ENCODE data around the gene CNTF.

The CNTF gene

DNA sequence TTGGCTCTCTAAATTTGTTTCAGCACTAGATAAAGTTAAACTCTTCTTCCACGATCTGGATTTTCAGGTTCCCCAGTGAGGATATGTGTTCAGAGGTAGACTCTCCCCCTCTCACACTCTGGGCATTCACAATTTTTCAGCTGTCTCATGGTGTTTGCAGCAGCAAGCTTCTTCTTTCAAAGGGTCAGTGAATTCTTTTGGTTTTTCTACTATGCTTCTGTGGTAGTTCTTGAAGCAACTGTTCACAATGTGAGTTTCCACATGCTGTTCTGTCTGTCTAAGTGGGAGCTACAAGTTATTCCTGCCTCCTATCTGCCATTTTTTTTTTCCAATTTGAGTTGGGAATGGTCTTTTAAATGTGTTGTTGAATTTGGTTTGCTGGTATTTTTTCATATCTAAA lies 25.4 kb downstream of the CNTF start:
- DNase-seq = no peak

DNA sequence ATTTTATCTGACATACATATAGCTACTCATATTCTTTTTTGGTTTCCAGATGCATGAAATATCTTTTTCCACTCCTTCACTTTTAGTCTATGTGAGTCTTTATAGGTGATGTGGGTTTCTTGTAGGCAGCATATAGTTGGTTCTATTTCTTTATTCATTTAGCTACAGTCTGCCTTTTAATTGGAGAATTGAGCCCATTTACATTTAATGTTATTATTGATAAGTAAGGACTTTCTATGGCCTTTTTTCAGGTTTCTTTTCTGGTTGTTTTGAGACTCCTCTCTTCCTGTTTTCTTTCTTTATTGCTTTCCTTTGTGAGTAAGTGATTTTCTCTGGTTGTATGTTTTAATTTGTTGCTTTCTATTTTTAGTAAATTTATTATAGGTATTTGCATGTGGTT lies 27.2 kb downstream of the CNTF start:
- no peak for DNase-seq

DNA sequence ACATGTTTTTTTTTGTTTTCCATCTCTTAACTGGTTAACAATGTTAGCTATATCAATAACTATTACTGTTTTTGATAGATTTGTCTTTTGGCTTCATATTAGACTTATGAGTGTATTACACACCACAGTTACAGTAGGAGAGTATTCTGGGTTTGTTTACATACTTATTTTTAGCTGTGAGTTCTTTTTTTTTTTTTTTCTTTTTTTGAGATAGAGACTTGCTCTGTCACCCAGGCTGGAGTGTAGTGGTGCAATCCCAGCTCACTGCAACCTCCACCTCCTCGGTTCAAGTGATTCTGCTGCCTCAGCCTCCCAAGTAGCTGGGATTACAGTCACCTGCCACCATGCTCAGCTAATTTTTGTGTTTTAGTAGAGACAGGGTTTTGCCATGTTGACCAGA lies 28.0 kb downstream of the CNTF start:
- no peak for DNase-seq

DNA sequence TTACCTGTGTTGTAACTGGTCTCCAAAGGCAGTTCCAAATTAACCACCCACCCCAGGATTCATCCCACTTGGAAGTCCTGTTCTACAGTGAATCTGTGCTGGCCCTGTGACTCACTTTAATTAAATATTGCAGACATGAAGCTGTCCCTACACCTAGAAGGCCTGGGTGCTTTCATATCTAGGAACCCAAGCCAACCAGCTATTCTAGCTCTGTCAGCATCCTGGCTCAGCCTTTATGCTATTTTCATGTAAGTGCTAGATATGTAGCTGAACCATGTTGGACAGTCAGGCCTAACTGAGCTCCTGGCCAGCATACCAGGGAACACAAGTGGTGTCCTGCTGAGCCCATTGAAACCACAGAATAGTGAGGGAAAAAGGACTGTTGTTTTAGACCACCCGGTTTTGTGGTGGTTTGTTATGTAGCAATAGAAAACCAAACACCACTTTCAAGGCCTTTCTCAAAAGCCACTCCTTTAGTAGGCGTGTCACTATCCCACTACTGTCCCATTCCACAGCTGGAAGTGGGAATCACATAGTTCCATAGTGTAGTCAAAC lies 30.3 kb downstream of the CNTF start:
- no peak for DNase-seq

DNA sequence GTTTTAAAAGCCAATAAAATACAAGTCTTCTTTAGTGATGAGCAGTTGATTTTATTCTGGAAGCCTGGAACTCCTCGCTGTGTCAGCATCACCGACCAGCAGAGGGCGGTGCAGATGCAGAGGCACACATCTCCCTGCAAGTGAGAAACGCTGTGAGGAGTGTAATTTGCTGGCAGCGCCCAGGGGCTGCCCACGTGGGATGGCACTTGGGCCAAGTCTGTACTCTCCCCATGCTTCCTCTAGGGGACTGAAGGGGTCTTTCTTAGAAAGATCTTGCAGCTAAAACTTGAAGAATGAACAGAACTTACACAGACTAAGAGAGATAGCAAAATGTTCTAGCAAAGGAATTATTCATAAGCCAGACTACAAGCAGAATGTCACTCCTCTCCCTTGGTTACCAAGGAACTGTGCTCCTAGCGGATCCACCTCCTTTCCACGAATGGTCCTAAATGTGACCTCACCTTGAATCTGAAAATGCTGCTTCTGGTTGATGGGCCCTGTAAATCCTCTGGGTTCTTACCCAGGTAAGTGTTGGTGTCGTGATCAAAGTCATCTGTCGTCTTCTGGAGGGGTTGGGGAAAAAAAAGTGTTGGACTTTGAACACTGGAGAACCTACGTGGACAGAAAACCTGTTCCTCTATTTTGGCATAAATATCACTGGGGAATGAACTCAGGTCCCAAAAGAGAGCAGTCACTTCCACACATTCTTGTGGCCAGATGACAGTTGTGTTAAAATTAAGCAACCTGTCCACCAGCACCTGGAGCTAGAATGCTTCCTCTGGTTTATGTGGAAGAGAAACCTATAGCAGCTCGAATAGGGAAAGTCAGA lies 31.8 kb downstream of the CNTF start:
- peak; percentile 70 for DNase-seq

DNA sequence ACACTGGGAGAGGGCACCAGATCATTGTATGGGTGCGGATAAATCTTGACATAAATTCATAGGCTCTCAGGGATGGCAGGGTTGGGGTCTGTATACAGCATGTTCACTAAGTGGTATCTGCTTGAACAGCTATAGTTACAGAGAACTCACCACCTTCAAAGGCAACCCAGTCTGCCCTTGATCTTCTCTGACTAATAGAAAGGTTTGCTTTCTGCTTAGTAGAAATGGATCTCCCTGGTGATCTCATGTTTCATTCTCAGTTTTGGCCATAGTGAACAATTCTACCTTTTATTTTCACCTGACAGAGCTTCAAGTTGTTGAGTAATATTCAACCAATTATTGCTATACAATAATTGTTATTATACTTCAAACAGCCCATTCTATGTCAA lies 32.4 kb downstream of the CNTF start:
- no peak for DNase-seq

DNA sequence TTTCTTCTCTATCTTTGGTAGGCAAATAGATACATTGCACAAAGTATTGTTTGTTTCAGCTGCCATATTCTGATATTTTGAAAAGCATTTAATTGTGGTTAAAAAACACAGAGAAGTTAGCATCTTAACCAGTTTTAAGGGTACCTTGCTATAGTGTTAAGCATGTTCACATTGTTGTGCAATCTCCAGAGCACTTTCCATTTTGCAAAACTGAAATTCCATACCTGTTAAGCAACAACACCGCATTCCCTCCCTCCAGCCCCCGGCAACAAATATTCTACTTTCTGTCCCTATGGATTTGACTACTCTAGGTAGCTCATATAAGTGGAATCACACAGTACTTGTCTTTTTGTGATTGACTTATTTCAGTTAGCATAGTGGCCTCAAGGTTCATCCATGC lies 33.9 kb downstream of the CNTF start:
- DNase-seq = no peak

DNA sequence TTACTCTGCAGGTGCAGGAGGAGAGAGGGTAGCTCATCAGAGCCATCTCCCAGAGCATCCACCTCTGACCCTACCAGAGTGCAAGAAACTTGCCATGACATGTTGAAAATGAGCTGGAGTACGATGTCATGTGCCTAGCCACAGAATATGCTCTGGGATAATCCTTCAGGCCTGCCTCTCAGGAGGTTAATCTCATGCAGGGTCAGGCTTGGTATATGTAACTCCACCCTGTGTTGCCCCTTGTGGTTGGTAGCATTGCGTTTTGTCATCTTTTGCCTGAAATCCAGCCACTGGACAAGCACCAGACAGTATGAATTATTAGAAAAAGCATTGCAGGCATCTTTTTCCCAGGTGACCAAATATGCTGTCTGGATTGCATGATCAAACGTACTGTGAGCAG lies 36.2 kb downstream of the CNTF start:
- no peak for DNase-seq

DNA sequence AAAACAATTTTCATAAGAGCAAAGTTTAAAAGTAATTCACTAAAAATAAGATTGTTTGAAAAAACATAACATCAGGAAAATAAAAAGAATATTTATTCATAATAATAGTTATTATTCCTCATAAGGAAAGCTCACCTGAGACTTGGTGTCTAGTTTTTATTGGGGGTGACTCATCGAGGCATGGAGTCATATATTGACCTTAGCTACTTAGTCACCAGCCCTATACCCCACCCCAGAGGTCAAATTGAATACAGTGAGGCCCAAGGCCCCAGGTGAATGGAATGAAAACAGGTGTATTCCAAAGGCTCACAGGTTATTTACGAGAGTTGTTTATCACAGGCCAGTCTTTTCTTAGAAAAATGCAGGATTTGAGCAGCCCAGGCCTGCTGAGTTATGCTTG lies 36.9 kb downstream of the CNTF start:
- no peak for DNase-seq

DNA sequence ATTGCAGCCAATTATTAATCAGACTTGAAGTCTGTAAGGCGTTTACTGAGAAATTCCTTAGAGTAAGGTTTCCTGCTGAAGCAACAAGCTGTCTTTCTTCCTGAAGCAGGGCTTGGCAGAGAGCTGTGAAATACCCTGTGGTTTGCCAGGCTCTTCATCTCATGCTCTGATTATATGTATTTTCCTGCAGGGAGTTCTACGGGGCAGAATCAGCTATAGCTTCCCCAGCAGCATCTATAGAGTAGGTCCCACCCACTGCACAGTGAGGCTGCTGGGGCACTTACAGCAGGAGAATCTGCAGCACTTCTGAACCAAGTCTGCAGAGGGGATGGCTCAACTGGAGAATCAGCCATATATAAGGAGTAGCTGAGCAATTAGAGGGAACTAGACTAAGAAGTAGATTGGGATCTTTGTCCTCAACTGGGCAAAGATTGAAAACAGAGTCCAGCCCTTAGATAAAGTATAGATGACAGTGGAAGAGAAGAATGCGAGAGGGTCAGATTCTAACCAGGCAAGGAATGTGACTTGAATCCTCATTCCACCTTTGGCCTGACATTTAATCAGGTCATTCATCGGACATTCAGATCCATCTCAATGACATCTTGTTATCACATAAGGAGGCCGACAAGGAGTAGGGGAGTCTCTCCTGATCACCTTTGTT lies 37.6 kb downstream of the CNTF start:
- DNase-seq = no peak

DNA sequence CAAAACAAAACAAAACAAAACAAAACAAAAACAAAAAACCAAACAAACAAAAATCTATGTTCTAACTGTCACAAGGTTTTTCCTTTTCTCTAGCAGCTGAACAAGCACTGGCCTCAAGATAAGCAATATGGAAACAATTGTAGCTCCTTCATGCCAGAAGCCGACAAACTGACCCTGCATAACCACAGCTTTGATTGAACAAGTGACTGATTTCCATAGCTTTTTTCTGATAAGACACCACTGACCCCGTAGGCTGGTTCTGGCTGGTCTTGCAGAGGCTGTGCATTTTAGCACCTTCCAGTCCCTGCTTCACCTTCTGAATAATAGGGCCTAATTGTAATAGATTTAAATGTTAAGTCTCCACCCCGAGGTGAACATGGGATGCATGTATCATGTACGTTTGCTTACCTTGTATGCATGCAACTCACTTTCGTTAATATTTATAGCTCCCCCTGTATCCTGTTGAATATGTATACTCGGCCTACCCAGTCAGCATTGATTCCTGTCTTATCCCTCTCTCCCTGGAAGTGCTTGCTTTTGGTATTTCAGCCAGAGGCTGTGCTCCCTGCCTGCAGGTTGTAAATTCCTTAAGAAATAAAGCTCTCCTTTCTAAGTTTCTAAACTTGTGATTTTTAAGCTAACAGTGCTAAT lies 49.6 kb downstream of the CNTF start:
- DNase-seq = no peak

DNA sequence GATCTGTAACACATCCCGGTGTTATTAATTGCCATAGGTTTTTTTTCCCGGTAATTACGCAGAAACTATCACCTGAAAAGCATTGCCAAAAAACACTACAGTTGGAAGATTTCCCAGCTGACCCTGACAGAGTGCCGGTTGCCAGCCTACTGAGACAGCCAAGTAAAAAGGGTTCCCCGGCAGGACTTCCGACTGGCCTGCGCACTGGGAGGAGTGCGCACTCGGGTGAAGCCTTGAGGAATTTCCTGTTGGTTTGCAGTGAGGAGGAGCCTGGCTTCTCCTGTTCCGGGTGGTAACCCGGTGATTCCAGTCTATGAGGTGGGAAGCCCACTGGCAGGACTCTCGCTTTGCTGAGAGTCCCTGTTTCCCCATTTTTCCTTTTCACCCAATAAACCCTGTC lies 52.1 kb downstream of the CNTF start:
- DNase-seq = no peak
